ENCODE data around the gene LTC4S. TPM values are rescaled to one million over a fixed set of nuclear protein-coding genes. Genes with fewer than 3 reads are reported as not detected.
"Not testable (repeated sequence)": the region's sequence is repeated elsewhere in the genome, so short reads cannot be mapped to it uniquely, and the experiment has no call there.

The LTC4S gene
- polyA plus RNA-seq, 3 donors = 2.2 to 6.8 (median 5.6) TPM

DNA sequence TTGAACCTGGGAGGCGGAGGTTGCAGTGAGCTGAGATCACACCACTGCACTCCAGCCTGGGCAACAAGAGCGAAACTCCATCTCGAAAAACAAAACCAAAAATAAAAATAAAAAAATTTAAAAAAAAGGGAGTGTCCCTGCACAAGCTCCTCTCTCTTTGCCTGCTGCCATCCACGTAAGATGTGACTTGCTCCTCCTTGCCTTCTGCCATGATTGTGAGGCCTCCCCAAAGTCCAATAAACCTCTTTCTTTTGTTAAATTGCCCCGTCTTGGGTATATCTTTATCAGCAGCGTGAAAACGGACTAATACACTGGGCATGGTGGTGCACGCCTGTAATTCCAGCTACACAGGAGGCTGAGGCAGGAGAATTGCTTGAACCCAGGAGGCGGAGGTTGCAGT lies 4.5 kb upstream of the LTC4S start:
- DNase-seq (ENCODE audit: extremely low read depth in 1 of 11, low read depth in 9 of 11, low spot score in 4 of 11) = not testable (repeated sequence)

DNA sequence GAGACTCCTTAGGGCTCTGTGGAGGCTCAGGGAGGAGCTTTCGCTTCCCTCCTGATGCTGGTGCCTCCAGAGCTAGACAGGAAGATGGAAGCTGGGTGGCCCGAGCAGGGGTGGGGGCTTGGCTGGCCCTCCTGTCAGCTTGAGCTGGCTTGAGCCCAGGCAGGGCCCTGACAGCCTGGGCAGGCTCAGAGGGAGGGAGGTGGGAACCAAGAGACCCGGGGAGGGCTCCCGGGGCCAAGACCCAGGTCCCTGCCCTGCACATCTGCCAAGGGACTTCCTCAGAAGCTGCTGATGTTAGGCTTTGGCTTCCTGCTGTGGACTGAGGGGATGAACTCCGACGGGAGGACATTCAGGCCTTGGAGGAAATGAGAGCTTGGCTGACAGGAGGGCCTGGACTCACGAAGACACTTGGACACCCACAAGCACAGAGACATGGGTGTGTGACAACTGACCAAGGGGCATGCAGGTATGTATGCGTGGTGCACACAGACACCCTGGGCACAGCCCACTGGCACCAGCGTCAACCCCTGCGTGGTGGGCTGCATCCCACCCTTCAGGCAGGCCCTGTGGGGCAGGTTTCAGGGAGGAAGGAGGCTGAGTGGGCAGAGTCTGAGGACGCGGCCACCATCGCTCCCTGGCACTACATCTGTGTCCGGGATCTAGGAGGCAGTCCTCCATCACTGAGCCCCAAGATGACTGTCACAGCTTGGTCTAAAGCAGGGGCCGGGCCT lies 1.7 kb upstream of the LTC4S start:
- no peak for DNase-seq (ENCODE audit: extremely low read depth in 1 of 11, low read depth in 9 of 11, low spot score in 4 of 11)

DNA sequence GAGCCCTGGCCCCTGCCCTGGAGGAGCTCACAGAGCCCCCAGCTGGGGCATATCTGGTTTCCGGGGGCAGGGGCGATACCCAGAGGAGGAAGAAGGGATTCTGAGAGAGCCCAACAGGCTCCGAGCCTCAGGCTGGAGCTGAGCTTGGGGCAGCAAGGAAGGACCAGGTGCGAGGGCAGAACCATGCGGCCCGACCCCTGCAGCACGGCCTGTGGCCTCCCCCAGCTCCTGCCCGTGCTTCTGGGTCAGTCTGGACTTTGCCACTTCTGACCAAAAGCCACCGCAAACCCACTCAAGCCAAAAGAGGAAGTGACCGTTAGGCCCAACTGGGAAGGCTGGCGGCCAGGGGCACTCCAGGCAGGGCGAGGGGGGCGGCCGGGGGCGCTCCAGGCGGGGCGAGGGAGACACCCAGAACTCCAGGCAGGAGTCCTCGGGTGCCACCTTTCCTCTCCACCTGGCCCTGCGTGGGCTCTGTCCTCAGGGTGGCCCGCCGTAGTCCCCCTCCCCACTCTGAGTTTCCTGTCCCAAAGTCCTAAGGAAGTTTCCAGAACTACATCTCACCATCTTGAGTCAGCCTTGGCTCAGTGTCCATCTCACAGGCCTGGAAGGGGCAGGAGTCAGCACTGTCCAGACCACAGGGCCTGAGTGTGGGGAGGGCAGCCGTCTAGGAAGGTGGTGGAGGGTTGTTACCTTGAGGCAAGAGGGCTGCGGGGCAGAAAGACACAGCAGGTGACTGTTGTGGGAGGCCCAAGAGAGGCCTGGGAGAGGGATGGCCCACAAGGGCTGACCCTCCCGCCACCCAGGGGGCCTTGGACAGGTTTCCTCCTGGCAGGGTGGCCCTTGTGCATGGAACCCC lies 946 bp upstream of the LTC4S start:
- DNase-seq (ENCODE audit: extremely low read depth in 1 of 11, low read depth in 9 of 11, low spot score in 4 of 11) = no peak

DNA sequence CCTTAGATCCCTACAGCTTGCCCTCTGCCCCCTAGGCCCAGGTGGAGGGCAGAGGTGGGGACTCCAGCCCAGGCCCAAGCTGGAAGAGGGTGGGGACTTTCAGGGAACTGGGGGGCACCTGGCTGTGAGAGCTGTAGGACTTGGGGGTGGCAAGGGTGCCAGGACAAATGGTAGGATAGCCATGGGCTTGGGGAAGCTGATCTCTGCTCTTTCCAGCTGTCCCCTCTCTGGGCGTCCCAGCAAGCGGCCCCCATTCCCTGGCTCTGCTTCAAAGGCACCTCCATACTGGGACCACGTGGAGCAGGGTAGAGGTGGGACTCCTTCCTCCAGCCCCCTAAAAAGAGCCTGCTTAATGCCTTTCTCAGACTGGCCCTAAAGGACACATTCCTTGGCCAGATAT lies 385 bp downstream of the LTC4S start:
- DNase-seq (ENCODE audit: extremely low read depth in 1 of 11, low read depth in 9 of 11, low spot score in 4 of 11) = no peak

DNA sequence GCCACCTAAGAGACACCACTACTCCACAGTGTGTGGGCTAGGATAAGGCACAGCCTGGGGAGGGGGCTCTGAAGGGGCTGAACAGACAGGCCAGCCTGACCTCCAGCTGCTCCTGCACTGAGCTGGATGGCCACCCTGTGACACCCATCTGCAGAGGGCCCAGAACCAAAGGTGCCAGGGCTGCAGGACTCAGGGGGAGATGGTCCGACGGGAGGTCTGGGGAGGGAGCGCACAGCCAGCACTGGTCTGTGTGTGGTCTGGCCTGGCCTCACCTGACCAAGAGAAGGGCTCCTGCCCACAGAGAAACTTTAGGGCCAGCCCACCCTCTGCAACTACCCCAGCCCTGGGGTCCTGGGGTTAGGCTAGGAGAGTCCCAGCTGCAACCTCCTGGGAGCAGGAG lies 789 bp downstream of the LTC4S start:
- no peak for DNase-seq (ENCODE audit: extremely low read depth in 1 of 11, low read depth in 9 of 11, low spot score in 4 of 11)

DNA sequence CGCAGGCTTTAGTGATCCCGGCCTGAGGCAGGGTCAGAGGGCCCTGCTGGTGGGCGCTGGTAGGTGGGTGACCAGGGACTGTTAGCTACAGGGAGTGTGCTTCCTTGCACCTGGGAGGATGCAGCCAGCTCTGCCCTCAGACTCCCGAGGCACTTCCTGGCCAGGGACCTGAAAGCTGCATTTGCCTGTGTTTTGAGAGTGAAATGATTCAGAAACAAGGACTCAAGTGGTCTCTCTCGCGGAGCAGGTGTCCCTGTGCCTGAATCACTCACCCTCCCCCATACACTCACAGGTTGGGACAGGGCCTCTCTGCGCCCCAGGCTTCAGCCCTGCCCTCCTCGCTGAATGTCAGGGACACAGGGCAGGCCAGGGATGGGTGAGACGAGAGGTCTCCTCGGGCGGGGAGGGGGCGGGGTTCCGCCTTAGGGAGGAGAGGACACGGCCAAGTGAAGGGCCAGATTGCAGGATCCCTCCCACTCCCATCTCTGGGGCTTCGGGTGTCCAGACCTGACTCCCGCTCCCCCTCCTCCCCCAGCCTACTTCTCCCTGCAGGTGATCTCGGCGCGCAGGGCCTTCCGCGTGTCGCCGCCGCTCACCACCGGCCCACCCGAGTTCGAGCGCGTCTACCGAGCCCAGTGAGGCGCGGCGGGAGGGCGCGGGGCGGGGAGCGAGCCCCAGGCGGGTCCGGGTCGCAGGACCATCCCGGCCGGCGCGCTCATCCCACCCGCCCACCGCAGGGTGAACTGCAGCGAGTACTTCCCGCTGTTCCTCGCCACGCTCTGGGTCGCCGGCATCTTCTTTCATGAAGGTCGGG lies 1.5 kb downstream of the LTC4S start:
- DNase-seq (ENCODE audit: extremely low read depth in 1 of 11, low read depth in 9 of 11, low spot score in 4 of 11) = no peak

DNA sequence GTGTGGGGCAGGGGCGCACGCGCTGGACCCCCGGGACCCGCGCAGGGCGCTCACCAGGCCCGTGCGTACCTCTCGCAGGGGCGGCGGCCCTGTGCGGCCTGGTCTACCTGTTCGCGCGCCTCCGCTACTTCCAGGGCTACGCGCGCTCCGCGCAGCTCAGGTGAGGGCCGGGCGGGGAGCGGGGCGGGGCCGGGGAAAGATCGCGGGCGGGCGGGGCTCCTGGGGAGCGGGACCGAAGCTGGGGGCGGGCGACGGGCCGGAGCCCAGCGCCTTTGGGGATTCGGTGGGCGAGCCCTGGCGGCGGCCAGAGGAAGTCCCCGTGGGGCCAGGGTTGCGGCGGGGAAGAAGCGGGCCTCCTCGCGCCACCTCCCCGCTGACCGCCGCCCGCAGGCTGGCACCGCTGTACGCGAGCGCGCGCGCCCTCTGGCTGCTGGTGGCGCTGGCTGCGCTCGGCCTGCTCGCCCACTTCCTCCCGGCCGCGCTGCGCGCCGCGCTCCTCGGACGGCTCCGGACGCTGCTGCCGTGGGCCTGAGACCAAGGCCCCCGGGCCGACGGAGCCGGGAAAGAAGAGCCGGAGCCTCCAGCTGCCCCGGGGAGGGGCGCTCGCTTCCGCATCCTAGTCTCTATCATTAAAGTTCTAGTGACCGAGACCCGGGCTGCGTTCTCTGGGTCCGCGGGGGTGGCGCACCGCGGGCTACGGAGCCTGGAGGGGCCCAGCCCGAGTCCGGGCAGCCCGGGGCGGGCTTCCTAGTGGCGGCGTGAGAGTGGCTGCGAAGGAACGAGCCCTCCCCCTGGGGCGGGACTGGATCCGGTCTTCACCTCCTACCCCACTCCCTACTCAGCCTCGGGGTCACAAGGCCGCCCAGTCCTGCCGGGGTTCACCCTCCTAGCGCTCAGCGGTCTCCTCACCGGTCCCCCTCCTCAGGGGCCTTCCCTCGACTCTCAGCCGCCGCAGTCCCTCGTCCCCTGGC lies 2.4 kb downstream of the LTC4S start:
- DNase-seq (ENCODE audit: extremely low read depth in 1 of 11, low read depth in 9 of 11, low spot score in 4 of 11) = peak in 3 of 11 donors; percentile 73 to 77 (median 74)

DNA sequence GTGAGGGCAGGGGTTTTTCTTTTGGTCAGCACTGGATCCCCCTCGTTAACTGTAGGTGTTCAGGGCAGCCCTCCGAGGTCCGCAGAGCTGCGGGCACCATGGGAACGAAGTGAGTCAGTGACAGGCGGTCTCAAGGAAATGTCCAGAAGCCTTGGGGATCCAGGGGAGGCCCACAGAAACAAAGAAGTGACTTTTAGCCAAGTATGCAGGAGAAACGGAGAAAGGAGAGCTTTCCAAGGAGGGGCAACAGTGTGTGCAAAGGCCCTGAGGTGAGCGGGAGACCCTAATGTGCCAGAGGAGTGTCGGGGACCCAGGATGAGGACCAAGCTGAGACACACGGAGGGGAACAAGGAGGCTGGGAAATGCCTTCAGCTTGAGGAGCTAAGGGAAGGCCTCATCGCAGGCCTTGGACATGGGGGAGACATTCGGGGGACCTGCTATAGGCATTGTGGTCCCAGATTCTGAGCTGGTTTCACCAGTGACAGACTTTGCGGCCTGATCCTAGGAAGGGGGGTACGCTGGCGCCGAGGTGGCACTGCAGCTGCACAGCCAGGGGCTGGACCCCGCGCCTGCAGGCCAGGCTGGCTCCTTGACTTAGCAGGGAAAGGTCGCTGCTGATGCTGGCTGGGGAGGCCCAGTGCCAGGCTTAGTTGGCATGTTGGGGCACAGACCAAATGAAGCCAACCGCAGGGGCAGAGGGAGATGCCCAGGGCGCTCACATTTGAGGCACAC lies 3.3 kb downstream of the LTC4S start:
- DNase-seq (ENCODE audit: extremely low read depth in 1 of 11, low read depth in 9 of 11, low spot score in 4 of 11) = no peak

DNA sequence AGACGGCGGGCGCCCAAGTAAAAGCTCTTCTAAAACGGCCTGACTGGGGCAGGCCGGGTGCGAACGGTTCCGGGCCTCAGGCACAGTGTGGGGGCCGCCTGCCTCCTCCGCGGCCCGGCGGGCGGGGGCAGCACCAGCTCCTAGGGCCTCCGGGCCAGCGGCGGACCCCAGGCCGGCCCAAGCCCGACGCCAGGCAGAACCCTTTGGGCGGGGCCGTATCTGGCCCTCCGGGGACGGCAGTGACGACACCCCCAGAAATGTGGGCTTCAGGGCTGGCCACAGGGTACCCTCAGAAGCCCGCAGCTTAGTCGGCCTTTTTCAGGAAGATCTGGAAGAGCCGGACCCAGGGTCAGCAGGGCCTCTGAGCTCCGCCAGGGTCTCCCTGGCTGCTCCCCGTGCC lies 4.0 kb downstream of the LTC4S start:
- DNase-seq (ENCODE audit: extremely low read depth in 1 of 11, low read depth in 9 of 11, low spot score in 4 of 11) = no peak

DNA sequence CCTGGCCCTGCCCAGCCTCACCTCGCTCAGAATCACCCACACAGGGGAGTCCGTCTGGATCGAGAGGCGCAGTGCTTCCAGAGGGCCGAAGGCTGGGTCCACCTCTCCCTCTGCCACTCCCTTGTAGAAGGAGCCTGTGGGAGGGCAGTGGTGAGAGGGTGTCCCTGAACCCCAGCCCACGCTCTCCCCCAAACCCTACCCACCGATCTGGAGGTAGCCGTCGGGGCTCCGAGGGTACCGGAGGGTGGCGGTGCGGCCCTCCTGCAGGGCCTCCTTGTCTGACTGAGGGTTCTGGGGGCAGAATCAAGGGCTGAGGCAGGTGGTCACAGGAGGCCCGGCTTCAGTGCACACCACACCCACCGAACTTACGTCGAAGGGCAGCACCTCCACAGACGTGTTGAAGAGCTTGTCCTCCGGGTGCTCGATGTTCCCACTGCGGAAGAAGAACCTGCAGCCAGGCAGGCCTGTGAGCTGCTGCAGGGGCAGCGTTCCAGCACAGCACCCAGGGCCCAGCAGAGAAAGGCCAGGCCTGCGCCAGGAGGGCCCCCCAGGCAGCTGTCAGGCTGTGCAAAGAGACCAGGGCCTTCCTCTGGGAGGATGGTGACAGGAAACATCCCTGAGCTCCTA lies 4.5 kb downstream of the LTC4S start:
- DNase-seq (ENCODE audit: extremely low read depth in 1 of 11, low read depth in 9 of 11, low spot score in 4 of 11) = no peak

DNA sequence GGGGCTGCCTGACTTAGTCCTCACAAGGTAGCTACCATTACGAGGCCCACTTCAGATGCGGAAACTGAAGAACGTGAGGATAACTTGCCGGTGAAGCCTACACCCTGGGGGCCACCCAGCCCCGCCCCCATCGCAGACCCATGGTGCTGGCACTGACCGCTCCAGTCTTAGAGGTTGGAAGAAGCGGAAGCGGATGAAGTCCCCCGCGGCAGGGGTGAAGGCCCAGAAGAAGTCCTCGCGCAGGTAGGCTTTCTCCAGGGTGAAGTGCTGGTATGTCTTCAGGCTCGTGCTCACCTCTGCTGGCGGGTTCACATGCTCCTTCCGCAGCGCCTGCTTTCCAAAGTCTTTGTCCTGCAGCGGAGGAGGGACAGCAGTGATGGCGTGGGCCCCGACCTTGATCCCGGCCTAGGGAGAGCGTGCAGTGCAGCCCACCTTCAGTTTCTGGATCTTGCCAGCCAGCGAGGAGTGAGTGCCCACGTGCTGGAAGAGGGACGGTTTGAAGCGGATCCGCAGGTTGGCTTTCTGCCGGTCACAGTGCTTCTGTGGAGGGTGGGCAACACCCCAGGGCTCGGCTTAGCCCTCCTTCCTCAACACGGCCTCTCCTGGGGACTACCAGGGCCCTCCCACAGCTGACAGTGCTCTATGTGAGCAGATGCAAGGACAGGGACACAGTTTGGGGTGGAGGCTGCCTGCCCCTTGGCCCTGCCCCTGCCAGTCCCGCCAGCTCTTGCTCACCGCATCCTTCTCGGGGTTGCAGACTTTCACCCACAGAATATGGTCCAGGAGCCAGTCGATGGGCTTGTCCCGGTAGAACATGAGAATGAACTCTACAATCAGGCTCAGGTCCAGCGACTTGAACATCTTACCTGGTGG lies 5.2 kb downstream of the LTC4S start:
- DNase-seq (ENCODE audit: extremely low read depth in 1 of 11, low read depth in 9 of 11, low spot score in 4 of 11) = no peak

DNA sequence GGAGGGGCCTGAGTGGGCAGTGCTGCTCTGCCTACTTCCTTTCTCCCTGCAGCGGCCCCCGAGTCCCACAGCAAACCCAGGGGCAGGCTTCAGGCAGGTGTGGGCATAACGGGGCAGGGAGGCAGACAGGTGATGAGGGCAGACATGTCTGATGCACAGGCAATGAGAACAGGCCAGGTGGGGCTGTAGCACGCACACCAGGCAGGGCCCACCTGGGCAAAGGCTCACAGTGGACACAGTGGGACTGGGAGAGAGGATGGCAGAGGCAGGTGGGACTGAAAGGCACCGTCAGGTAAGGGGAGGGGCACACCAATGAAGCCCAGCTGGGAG lies 5.8 kb downstream of the LTC4S start:
- no peak for DNase-seq (ENCODE audit: extremely low read depth in 1 of 11, low read depth in 9 of 11, low spot score in 4 of 11)

DNA sequence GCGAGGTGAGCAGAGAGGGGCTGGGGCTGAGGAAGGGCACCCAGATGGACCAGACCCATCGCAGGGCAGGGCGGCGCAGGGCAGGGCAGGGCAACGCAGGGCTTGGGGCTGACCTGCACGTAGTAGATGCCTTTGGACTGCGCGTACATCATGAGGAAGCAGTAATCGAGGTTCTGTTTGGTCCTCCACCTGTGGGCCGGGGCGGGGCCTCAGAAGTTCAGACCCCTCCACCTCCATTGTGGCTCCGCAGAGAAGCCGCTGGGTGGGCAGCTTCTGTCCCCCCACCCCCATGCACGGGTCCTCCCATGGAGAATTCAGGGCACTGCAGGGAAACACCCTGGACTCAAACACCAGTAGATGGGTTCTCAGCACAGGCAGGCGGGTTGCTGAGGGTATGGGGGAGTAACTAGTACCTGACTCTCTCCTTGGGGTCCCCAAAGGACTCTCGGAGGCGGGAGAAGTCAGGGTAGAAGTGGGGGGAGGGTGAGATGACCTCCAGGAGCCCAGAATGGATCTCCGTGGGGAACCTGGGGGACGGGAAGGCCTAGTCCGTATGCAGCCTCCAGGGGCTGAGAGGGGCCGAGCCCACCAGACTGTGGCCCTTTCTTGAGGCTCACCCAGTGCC lies 6.4 kb downstream of the LTC4S start:
- no peak for DNase-seq (ENCODE audit: extremely low read depth in 1 of 11, low read depth in 9 of 11, low spot score in 4 of 11)

DNA sequence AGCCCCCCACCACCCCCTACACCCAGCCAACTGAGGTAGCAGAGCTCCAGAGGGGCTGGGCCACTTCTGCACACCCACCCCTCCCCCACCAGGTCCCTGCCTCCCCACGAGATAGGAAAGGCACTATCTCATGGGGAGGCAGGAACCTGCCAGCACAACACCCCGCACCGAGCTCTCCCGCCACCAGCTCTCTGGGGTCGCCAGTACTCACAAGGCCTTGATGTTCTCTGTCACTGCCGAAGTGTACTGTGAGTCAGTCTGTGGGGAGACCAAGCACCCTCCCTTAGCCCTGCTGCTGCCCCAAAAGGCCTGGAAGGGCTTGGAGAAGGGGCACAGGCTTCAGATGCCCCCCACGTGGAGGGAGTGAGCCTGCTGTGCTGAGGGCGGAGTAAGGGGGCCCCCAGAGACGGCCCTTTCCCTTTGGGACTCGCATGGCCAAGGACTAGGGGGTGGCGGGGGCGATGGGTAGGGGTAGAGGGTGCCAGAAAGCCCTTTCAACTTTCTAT lies 7.0 kb downstream of the LTC4S start:
- no peak for DNase-seq (ENCODE audit: extremely low read depth in 1 of 11, low read depth in 9 of 11, low spot score in 4 of 11)

DNA sequence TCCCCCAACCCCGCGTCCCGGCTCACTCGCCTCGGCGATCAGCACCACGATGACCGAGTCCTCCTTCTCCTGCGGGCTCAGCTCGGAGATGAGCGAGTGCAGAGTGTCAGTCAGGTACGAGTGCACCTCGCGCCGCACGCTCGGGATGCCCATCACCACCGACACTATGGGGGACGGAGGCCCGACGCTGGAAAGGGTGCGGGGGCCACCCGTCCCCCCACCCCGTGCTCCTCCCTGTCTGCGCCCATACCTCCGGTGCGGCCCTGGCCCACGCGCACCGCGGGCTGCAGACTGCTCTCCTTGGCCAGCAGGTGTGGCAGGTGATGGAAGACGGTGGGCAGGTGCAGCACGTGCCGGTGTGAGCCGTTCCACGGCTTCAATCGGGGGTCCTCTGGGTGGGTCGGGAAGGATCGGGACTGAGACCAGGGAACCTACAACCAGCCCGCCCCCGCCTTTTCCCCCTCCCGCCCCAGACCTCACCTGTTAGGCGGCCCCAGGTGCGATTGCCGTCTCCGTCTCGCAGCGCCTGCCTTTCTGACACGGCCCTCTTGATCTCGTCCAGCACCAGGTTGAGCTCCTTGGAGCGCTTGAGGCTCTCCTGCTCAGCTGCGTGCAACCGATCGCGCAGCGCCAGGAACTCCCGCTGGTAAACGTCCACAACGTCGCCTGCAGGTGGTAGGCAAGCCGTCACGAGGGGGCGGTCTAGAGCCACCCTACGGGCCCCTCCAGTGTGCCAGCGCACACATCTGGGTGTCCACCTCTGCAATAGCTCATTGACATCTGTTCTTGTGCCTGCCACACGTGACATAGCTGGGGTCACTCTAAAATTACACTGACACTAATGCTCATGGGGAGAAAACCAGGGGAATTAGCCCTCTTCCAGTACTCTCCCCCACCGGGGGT lies 7.8 kb downstream of the LTC4S start:
- peak in 2 of 11 donors; percentile 70 to 71 for DNase-seq (ENCODE audit: extremely low read depth in 1 of 11, low read depth in 9 of 11, low spot score in 4 of 11)
